H9 (cell line): Measurements from ENCODE around the gene SUMF1. TPM values are rescaled to one million over a fixed set of nuclear protein-coding genes. Genes with fewer than 3 reads are reported as not detected.

Experiments
- DNase-seq: peaks from one replicate; pipeline ENCODE4 v3.0.0-alpha.2; 2017
- H2AFZ ChIP-seq: one replicate; pipeline ENCODE4 v1.6.1; 2013; ENCODE audit warnings: mild to moderate bottlenecking, low read length, control low read depth, moderate library complexity
- H2AK5ac ChIP-seq: 2 replicates; pipeline ENCODE4 v1.6.1; 2013; ENCODE audit warnings: low read length, control low read depth, mixed read lengths; ENCODE audit not compliant: insufficient read length
- H2BK120ac ChIP-seq: one replicate; pipeline ENCODE4 v1.6.1; 2013; ENCODE audit warnings: low read depth, mild to moderate bottlenecking, low read length, control low read depth, inconsistent platforms; ENCODE audit not compliant: poor library complexity, severe bottlenecking
- H2BK12ac ChIP-seq: 2 replicates; pipeline ENCODE4 v1.6.1; 2013; ENCODE audit warnings: low read length, control low read depth, mixed read lengths, low read depth; ENCODE audit not compliant: insufficient read length
- H2BK15ac ChIP-seq: 2 replicates; pipeline ENCODE4 v1.6.1; 2013; ENCODE audit warnings: low read depth, low read length, control low read depth
- H2BK20ac ChIP-seq: one replicate; pipeline ENCODE4 v1.6.1; 2013; ENCODE audit warnings: low read depth, mild to moderate bottlenecking, low read length, control low read depth, inconsistent platforms; ENCODE audit not compliant: poor library complexity, severe bottlenecking
- H2BK5ac ChIP-seq: 2 replicates; pipeline ENCODE4 v1.6.1; 2013; ENCODE audit warnings: low read length, control low read depth, mixed read lengths; ENCODE audit not compliant: insufficient read length
- H3K14ac ChIP-seq: 2 replicates; pipeline ENCODE4 v1.6.1; 2013; ENCODE audit warnings: low read length, control low read depth; ENCODE audit not compliant: insufficient read depth
- H3K18ac ChIP-seq: 2 replicates; pipeline ENCODE4 v1.6.1; 2013; ENCODE audit warnings: low read depth, mild to moderate bottlenecking, mixed read lengths, low read length, control low read depth; ENCODE audit not compliant: insufficient read length
- H3K23ac ChIP-seq: 2 replicates; pipeline ENCODE4 v1.6.1; 2013; ENCODE audit warnings: low read length, control low read depth, mixed read lengths, low read depth; ENCODE audit not compliant: insufficient read length
- H3K23me2 ChIP-seq: 2 replicates; pipeline ENCODE4 v1.6.1; 2013; ENCODE audit warnings: low read depth, mild to moderate bottlenecking, mixed read lengths, low read length, control low read depth; ENCODE audit not compliant: insufficient read length, poor library complexity, severe bottlenecking
- H3K27ac ChIP-seq: 2 replicates; pipeline ENCODE4 v1.5.1; 2013; ENCODE audit warnings: low read length, control low read depth, mixed read lengths, low read depth; ENCODE audit not compliant: insufficient read length
- H3K27me3 ChIP-seq: 2 replicates; pipeline ENCODE4 v1.6.1; 2013; ENCODE audit warnings: low read length, control low read depth, inconsistent platforms; ENCODE audit not compliant: insufficient read depth
- H3K4ac ChIP-seq: 2 replicates; pipeline ENCODE4 v1.6.1; 2013; ENCODE audit warnings: low read depth, mild to moderate bottlenecking, control low read depth, inconsistent platforms, low read length, moderate library complexity
- H3K4me1 ChIP-seq: 2 replicates; pipeline ENCODE4 v1.6.1; 2013; ENCODE audit warnings: low read length, control low read depth, inconsistent platforms; ENCODE audit not compliant: insufficient read depth
- H3K4me2 ChIP-seq: 2 replicates; pipeline ENCODE4 v1.6.1; 2013; ENCODE audit warnings: low read length, control low read depth, mixed read lengths; ENCODE audit not compliant: insufficient read length, insufficient read depth
- H3K56ac ChIP-seq: 2 replicates; pipeline ENCODE4 v1.6.1; 2013; ENCODE audit warnings: low read depth, mild to moderate bottlenecking, mixed read lengths, low read length, control low read depth; ENCODE audit not compliant: insufficient read length
- H3K79me1 ChIP-seq: 2 replicates; pipeline ENCODE4 v1.6.1; 2013; ENCODE audit warnings: low read depth, mild to moderate bottlenecking, moderate library complexity, low read length, control low read depth, inconsistent platforms; ENCODE audit not compliant: insufficient read depth, poor library complexity, severe bottlenecking
- H3K79me2 ChIP-seq: 2 replicates; pipeline ENCODE4 v1.6.1; 2013; ENCODE audit warnings: low read length, control low read depth, inconsistent platforms; ENCODE audit not compliant: insufficient read depth
- H3K9ac ChIP-seq: 2 replicates; pipeline ENCODE4 v1.6.1; 2013; ENCODE audit warnings: low read length, control low read depth, mixed read lengths; ENCODE audit not compliant: insufficient read length; ENCODE audit errors: extremely low read depth
- H3K9me3 ChIP-seq: one replicate; pipeline ENCODE4 v1.6.1; 2013; ENCODE audit warnings: low read depth, low read length, inconsistent platforms; ENCODE audit not compliant: control insufficient read depth
- H3T11ph ChIP-seq: one replicate; pipeline ENCODE4 v1.6.1; 2013; ENCODE audit warnings: mild to moderate bottlenecking, low read length, control low read depth, inconsistent platforms
- H4K20me1 ChIP-seq: one replicate; pipeline ENCODE4 v1.6.1; 2013; ENCODE audit not compliant: control insufficient read depth, insufficient read length, insufficient read depth
- H4K5ac ChIP-seq: 2 replicates; pipeline ENCODE4 v1.6.1; 2013; ENCODE audit warnings: low read depth, mild to moderate bottlenecking, mixed read lengths, low read length, control low read depth; ENCODE audit not compliant: insufficient read length
- H4K8ac ChIP-seq: replicated peaks from 2 replicates; pipeline ENCODE4 v1.6.1; 2013; ENCODE audit warnings: low read length, control low read depth, mixed read lengths, low read depth; ENCODE audit not compliant: insufficient read length
- H4K91ac ChIP-seq: 2 replicates; pipeline ENCODE4 v1.6.1; 2013; ENCODE audit warnings: low read depth, mild to moderate bottlenecking, moderate library complexity, mixed read lengths, low read length, control low read depth; ENCODE audit not compliant: insufficient read length
- H3K27ac Mint-ChIP-seq, 3 experiments: 2 replicates in 2 of 3; 3 replicates in 1 of 3; pipeline ENCODE4 v1.8.0; 2020 to 2021; ENCODE audit warnings: mixed read lengths in 3 of 3, mild to moderate bottlenecking in 1 of 3, moderate library complexity in 1 of 3
- H3K27me3 Mint-ChIP-seq: 2 replicates; pipeline ENCODE4 v1.8.0; 2021; ENCODE audit warnings: low read depth, mild to moderate bottlenecking, moderate library complexity, mixed read lengths
- H3K36me3 Mint-ChIP-seq, 3 experiments: 2 replicates in 2 of 3; 3 replicates in 1 of 3; pipeline ENCODE4 v1.8.0; 2020 to 2021; ENCODE audit warnings: low read depth in 3 of 3, mixed read lengths in 3 of 3; ENCODE audit not compliant: insufficient read depth in 1 of 3
- H3K4me1 Mint-ChIP-seq, 2 experiments: 2 replicates each; pipeline ENCODE4 v1.8.0; 2020; ENCODE audit warnings: mixed read lengths in 2 of 2
- H3K4me3 Mint-ChIP-seq, 2 experiments: 2 replicates in 1 of 2; 3 replicates in 1 of 2; pipeline ENCODE4 v1.8.0; 2020 to 2021; ENCODE audit warnings: mild to moderate bottlenecking in 2 of 2, mixed read lengths in 2 of 2, moderate library complexity in 1 of 2
- H3K9me3 Mint-ChIP-seq, 2 experiments: 2 replicates in 1 of 2; 3 replicates in 1 of 2; pipeline ENCODE4 v1.8.0; 2020; ENCODE audit warnings: mild to moderate bottlenecking in 2 of 2, mixed read lengths in 2 of 2, moderate library complexity in 1 of 2
- total RNA-seq: library from RNA; stranded (reverse); gene quantifications from 2 replicates; pipeline ENCODE4 v1.2.1, GENCODE V29; 2021
- TF ChIP-seq, protein P1 (sequence below): fragments of 200-600 bp; sonication (generic); conservative IDR thresholded peaks from 3 replicates; pipeline ENCODE4 v1.8.0; 2021; ENCODE audit warnings: antibody characterized with exemption, mild to moderate bottlenecking

The SUMF1 gene
- total RNA-seq, 1 experiment from 2014 or later: 9.5 TPM

DNA sequence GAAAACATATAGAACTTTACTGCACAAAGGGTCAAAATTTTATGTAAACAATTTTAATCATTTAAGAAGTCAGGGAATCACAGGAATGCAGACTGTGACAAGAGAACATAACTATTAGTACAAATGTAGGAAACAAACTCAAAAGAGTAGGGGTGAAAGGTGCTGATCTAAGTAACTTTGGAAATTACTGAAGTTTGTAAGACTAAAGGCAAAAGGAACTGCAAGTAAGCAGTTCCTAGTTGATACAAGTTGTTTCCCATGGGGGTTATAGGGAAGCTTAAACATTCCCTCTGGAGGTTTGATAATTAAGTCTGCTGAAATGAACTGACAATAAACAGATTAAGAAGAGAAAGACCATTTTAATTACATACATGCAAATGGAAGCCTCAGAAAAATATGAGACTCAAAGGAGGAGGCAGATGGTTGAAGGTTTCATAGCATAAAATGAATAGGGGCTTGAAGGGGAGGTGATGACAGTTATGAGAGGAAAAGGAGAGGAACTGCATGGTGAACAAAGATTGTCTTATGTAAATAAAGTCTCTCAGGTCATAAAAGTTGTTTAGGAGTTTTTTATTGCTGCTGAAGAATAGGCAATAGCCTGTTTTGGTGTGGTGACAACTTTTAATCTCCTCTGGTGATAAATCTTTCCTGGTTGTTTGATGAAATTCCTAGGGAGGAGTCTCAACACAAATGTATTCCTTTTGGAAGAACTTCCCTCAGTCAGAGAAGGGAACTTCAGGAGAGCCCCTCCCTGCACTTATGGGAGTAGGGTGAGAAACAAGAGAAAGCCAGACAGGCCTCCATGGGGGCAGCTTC is 146.8 kb downstream of the SUMF1 start:
- Histone ChIP-seq H3K27me3 (no peaks in the 10 kb centered on the region), H3T11ph (no peak overlapping the region), H2BK5ac (no peak overlapping the region), H3K56ac (no peak overlapping the region), H2AFZ (no peak overlapping the region), H2BK15ac (no peak overlapping the region), H3K14ac (no peak overlapping the region), H2BK20ac (no peak overlapping the region), H2BK12ac (no peak overlapping the region), H2BK120ac (no peak overlapping the region), H3K79me1 (no peaks in the 10 kb centered on the region), H3K23ac (no peak overlapping the region), H3K9ac (no peak overlapping the region), H3K27ac (no peak overlapping the region), H4K20me1 (no peaks in the 10 kb centered on the region), H4K91ac (no peak overlapping the region), H4K8ac (no peak overlapping the region), H3K4me2 (no peak overlapping the region), H3K79me2 (no peaks in the 10 kb centered on the region), H3K9me3 (no peaks in the 10 kb centered on the region), H3K4ac (no peak overlapping the region), H2AK5ac (no peak overlapping the region), H4K5ac (no peak overlapping the region), H3K18ac (no peak overlapping the region), H3K23me2 (no peaks in the 10 kb centered on the region), H3K4me1 (no peaks in the 10 kb centered on the region)
- Mint-ChIP-seq H3K4me1 (peaks cover 9 to 15% of the 10 kb centered on the region in 2 experiments; a peak in 3 of 4 replicates), H3K36me3 (peaks cover 10 to 25% (median 19%) of the 10 kb centered on the region in 3 experiments; a peak in 6 of 7 replicates), H3K9me3 (peaks cover 2 to 4% of the 10 kb centered on the region in 2 experiments; a peak in 3 of 5 replicates), H3K4me3 (no peak overlapping the region), H3K27me3 (no peaks in the 10 kb centered on the region), H3K27ac (no peak overlapping the region)
- DNase-seq: no peak
- TF ChIP-seq, protein P1, sequence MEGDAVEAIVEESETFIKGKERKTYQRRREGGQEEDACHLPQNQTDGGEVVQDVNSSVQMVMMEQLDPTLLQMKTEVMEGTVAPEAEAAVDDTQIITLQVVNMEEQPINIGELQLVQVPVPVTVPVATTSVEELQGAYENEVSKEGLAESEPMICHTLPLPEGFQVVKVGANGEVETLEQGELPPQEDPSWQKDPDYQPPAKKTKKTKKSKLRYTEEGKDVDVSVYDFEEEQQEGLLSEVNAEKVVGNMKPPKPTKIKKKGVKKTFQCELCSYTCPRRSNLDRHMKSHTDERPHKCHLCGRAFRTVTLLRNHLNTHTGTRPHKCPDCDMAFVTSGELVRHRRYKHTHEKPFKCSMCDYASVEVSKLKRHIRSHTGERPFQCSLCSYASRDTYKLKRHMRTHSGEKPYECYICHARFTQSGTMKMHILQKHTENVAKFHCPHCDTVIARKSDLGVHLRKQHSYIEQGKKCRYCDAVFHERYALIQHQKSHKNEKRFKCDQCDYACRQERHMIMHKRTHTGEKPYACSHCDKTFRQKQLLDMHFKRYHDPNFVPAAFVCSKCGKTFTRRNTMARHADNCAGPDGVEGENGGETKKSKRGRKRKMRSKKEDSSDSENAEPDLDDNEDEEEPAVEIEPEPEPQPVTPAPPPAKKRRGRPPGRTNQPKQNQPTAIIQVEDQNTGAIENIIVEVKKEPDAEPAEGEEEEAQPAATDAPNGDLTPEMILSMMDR: no peak
